CD4-positive, alpha-beta T cell treated with Interferon gamma for 1 hour (primary cell): ENCODE results near the gene TJP2.

Experiments
- DNase-seq: peaks from one replicate; pipeline ENCODE4 v3.0.0-alpha.2; 2020

TJP2 gene

GRCh38 chr9:69237702-69238295 is 63.7 kb downstream of the TJP2 start:
- DNase-seq, result no peak

- DNase-seq, result no peak
Measured at GRCh38 chr9:69243116-69243515, 69.0 kb downstream of the TJP2 start.

GRCh38 chr9:69246629-69247028 is 72.6 kb downstream of the TJP2 start:
- DNase-seq, result no peak

GRCh38 chr9:69248005-69248404 is 73.9 kb downstream of the TJP2 start:
- DNase-seq, result no peak

- DNase-seq, result no peak
Measured at GRCh38 chr9:69249337-69249736, 75.3 kb downstream of the TJP2 start.

GRCh38 chr9:69250681-69251080 is 76.6 kb downstream of the TJP2 start:
- DNase-seq, result no peak

GRCh38 chr9:69252436-69252835 is 78.4 kb downstream of the TJP2 start:
- DNase-seq, result no peak

GRCh38 chr9:69253057-69253456 is 79.0 kb downstream of the TJP2 start:
- DNase-seq, result no peak

GRCh38 chr9:69254223-69254622 is 80.1 kb downstream of the TJP2 start:
- DNase-seq, result no peak

GRCh38 chr9:69255591-69255990 is 81.5 kb downstream of the TJP2 start:
- no peak for DNase-seq

GRCh38 chr9:69258551-69258950 is 84.5 kb downstream of the TJP2 start:
- DNase-seq, result no peak

- no peak for DNase-seq
Measured at GRCh38 chr9:69260161-69260560, 86.1 kb downstream of the TJP2 start.

GRCh38 chr9:69261636-69262035 is 87.6 kb downstream of the TJP2 start:
- DNase-seq, result no peak

- no peak for DNase-seq
Measured at GRCh38 chr9:69264526-69264925, 90.4 kb downstream of the TJP2 start.

GRCh38 chr9:69265891-69266290 is 91.8 kb downstream of the TJP2 start:
- no peak for DNase-seq

GRCh38 chr9:69272212-69272611 is 98.1 kb downstream of the TJP2 start:
- no peak for DNase-seq

- DNase-seq, result no peak
Measured at GRCh38 chr9:69273161-69273560, 99.1 kb downstream of the TJP2 start.

GRCh38 chr9:69276775-69277174 is 102.7 kb downstream of the TJP2 start:
- DNase-seq, result no peak

GRCh38 chr9:69279084-69279731 is 105.1 kb downstream of the TJP2 start:
- no peak for DNase-seq

GRCh38 chr9:69279733-69280132 is 105.7 kb downstream of the TJP2 start:
- no peak for DNase-seq

GRCh38 chr9:69283003-69283402 is 108.9 kb downstream of the TJP2 start:
- DNase-seq, result no peak

GRCh38 chr9:69292078-69292477 is 118.0 kb downstream of the TJP2 start:
- no peak for DNase-seq

GRCh38 chr9:69293156-69293555 is 119.1 kb downstream of the TJP2 start:
- no peak for DNase-seq

GRCh38 chr9:69295872-69296552 is 121.9 kb downstream of the TJP2 start:
- DNase-seq, result no peak
